GM21619 (cell line): ENCODE measurements around the gene DES.

Experiments
- ATAC-seq: cut with Tn5 transposase; IDR thresholded peaks from one replicate; pipeline ENCODE4 v1.9.1; 2021; ENCODE audit not compliant: unreplicated experiment

Gene DES

GRCh38 chr2:219452361-219453317 lies 34.5 kb downstream of the DES start:
- no peak for ATAC-seq

DNA sequence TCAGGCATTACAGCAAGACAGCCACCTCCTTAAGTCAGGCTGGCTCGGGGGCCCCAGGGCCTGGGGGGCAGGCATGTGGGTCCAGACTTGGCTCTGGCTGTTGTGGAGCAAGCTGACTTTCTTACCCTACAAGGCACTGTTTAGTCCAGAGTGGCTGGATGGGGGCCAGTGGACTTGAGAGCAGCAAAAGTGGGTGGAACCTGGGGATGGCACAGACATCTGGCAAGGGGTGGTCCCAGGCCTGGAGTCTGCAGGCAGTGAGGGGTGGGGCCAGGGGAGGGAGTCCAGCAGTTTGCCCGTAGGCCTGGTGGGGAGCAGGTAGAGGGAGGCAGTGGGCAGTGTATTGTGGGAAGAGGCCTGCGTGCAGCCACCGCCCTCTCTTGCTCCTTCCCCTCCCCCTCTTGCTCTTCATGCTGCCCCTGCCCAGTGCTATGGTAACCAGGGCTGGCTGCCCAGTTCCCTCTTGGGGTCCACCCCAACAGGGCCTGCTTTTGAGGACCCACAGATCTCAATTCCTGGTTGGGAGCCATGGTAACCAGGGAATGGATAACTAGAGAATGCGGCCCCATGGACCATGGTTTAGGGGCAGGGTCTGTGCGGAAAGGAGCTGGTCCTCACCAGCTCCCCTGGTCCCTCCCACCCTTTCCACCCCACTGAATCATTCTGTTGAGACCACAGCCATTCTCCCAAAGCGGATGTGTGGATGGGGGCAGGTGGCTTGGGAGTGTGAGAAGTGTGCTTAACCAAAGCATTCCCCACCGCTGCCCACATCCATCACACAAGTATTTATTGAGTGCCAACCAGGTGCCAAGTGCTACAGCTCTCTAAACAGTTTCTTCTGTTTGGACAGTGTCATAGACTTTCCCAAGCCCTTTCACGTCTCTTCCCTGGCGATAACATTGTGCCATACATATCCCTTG lies 35.8 kb downstream of the DES start:
- ATAC-seq: no peak

GRCh38 chr2:219455581-219455980 lies 37.4 kb downstream of the DES start:
- ATAC-seq: no peak

GRCh38 chr2:219457784-219458369 lies 39.7 kb downstream of the DES start:
- no peak for ATAC-seq

- ATAC-seq: no peak
Measured at GRCh38 chr2:219458996-219459395, 40.8 kb downstream of the DES start.

- ATAC-seq: peak; percentile 89
Measured at GRCh38 chr2:219459460-219460311, 41.5 kb downstream of the DES start.

- no peak for ATAC-seq
Measured at GRCh38 chr2:219460424-219460926, 42.3 kb downstream of the DES start.

DNA sequence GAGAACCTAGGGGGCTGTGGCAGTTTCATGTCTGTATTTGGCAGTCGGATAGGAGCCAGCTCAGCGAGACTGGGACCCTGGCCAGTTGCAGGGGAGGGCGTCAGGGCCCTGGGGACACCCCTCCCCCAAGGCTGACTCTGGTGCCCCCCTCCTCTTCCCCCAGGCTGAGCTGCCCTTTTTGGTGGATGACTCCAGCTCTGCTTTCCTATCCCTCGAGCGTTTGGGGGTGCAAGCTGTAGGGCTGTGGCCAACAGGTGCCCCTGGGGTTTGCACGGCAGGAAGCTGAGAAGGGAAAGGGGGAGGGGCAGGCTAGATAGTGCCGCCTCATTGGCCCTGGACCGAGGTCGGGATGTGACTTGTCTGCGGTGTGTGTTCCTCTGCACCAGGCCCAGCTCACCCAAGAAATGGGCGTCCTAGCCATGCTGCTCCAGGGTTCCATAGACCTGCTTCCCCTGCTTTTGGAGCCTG lies 42.9 kb downstream of the DES start:
- ATAC-seq: no peak

DNA sequence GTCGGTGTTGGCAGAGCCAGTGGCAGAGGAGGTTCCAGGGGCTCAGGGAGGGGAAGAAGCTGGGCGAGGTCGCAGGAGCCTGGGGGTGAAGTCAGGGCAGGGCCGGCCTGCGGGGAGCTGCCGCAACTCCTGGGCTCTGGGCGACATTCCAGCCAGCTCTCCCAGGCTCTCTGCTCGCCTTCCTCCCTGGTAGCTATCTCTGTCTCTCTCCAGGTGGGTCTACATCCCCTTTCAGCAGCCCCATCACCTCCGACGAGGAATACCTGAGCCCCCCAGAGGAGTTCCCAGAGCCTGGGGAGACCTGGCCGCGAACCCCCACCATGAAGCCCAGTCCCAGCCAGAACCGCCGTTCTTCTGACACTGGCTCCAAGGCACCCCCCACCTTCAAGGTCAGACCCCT lies 43.5 kb downstream of the DES start:
- no peak for ATAC-seq

DNA sequence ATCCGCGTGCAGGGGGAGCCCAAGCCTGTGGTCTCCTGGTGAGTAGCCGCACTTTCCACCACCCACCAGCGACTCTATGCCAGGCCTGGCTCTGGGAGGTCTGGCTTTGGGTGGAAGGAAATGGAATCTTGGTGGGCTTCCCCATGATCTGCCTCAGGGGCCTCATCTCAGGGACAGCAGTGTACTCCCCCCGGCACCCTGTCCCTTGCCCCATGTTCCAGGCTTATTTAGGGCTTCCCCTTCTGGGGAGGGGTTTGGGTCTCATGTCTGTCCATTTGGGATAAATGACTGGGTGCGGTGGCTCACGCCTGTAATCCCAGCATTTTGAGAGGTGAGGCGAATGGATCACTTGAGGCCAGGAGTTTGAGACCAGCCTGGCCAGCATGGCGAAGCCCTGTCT lies 44.2 kb downstream of the DES start:
- no peak for ATAC-seq

DNA sequence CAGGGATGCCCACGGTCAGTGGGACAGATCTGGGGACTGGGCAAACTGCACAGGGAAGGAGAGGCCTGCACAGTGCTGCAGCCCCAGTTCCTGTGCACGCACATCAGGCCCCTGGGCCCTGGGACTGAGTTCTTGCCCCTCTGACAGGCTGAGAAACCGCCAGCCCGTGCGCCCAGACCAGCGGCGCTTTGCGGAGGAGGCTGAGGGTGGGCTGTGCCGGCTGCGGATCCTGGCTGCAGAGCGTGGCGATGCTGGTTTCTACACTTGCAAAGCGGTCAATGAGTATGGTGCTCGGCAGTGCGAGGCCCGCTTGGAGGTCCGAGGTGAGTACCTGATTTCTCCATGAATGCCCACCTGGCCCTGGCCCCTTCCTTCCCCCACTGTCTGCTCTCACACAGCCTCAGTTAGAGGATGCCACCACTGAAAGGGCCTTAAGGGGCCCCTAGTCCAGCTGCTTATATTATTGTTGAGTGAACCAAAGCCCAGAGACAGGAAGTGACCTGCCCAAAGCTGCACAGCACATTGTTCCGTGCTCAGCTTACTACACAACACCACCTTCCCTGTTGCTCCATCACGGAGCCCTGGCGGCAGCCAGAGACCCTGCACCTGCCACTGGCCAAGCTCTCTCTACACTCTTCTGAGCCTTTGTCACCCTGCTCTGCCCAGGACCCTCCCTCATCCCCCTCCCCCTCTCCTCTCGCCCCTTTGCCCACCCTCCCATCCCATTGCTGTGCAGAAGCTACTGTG lies 46.3 kb downstream of the DES start:
- ATAC-seq: no peak

DNA sequence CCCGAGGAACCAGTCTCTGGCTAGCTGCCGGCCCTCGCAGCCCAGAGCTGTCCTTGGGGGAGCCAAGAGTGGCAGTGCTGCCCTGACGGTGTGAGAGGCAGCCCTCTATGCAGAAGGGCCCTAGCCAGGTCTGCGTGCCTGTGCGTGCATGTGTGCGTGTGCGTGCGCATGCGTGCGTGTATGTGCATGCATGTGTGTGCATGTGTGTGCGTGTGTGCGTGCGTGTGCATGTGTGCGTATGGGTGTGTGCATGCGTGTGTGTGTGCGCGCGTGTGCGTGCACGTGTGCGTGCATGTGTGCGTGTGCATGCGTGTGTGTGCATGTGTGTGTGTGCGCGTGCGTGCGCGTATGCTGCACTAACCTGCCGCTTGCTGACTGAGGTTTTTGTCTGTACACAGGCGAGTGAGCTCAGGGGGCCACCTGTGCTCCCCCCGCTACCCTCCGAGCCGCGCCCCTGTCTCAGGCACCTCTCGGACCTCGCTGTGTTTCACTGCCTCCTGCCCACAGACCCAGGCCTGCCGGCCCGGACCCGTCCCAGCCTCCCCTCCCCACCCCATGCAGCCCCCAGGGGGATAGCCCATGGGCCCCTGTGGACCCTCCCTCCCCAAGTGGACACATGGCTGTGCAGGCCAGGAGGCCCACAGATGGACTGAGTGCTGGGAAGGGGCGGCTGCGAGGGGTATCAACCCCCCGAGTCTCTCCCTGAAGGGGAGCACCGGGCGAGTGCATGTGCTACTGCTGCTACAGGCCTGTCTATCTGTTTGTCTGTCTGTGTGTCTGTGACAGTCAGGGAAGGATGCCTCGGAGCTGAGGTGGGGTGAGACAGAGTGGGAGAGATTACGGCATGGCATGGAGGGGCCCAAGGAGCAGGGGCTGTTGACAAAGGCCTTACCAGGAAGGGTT lies 47.7 kb downstream of the DES start:
- no peak for ATAC-seq

GRCh38 chr2:219466816-219467735 lies 48.9 kb downstream of the DES start:
- no peak for ATAC-seq

- no peak for ATAC-seq
Measured at GRCh38 chr2:219467736-219468075, 49.5 kb downstream of the DES start.

DNA sequence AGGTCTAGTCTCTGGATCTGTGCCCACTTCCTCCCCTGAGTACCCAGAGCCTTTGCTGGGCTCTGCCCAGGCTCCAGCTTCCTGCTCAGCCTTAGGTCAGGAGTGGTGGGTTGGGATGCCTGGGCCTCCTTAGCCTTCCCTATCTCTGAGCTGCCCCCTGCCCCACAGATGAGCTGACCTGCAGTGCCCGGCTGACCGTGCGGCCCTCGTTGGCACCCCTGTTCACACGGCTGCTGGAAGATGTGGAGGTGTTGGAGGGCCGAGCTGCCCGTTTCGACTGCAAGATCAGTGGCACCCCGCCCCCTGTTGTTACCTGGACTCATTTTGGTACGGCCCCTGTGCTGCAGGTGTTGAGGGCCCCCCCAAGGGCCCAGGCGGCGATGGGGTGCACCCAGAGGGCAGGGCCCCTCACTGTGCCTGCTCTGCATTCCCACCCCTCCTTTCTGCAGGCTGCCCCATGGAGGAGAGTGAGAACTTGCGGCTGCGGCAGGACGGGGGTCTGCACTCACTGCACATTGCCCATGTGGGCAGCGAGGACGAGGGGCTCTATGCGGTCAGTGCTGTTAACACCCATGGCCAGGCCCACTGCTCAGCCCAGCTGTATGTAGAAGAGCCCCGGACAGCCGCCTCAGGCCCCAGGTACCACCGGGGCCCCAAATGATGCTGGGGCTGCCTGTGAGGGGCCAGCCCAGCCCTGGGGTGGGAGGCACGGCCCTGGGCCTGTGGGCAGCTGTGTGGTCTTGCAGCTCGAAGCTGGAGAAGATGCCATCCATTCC lies 50.4 kb downstream of the DES start:
- ATAC-seq: no peak

- ATAC-seq: no peak
Measured at GRCh38 chr2:219469186-219469724, 51.1 kb downstream of the DES start.
